Glutamatergic neuron (in vitro differentiated cells): ENCODE measurements around the gene LEFTY1. TPM values are rescaled to one million over a fixed set of nuclear protein-coding genes. Genes with fewer than 3 reads are reported as not detected.

Experiments used
- DNase-seq: peaks from one replicate; pipeline ENCODE4 v3.0.0; 2022
- H3K27ac Mint-ChIP-seq: one replicate; pipeline ENCODE4 v1.8.0; 2020; ENCODE audit warnings: mild to moderate bottlenecking, mixed read lengths, inconsistent platforms; ENCODE audit not compliant: unreplicated experiment
- H3K27me3 Mint-ChIP-seq: one replicate; pipeline ENCODE4 v1.8.0; 2020; ENCODE audit warnings: mild to moderate bottlenecking, moderate library complexity, mixed read lengths, inconsistent platforms; ENCODE audit not compliant: unreplicated experiment
- H3K36me3 Mint-ChIP-seq: one replicate; pipeline ENCODE4 v1.8.0; 2020; ENCODE audit warnings: mild to moderate bottlenecking, mixed read lengths, inconsistent platforms; ENCODE audit not compliant: unreplicated experiment
- H3K4me1 Mint-ChIP-seq: one replicate; pipeline ENCODE4 v1.8.0; 2020; ENCODE audit warnings: mild to moderate bottlenecking, low read depth, mixed read lengths, inconsistent platforms; ENCODE audit not compliant: unreplicated experiment
- H3K4me3 Mint-ChIP-seq: one replicate; pipeline ENCODE4 v1.8.0; 2020; ENCODE audit warnings: mild to moderate bottlenecking, mixed read lengths, inconsistent platforms; ENCODE audit not compliant: unreplicated experiment
- H3K9me3 Mint-ChIP-seq: one replicate; pipeline ENCODE4 v1.8.0; 2020; ENCODE audit warnings: mild to moderate bottlenecking, moderate library complexity, mixed read lengths, inconsistent platforms; ENCODE audit not compliant: unreplicated experiment
- CTCF ChIP-seq: fragments of 200-600 bp; sonication (generic); IDR thresholded peaks from one replicate; pipeline ENCODE4 v1.5.0; 2021; ENCODE audit not compliant: partially characterized antibody, unreplicated experiment
- total RNA-seq: library from RNA; stranded (reverse); fragmentation: NEBNext Ultra II Directional; extraction: Animal tissue kit (Norgen Biotek cat#: 25700); gene quantifications from one replicate; pipeline ENCODE4 v1.2.1, GENCODE V29; 2021; ENCODE audit not compliant: unreplicated experiment

LEFTY1 gene
- total RNA-seq, 1 donor from 2014 or later, result 2.3 TPM

- peaks cover 5% of the 10 kb centered on the region for H3K27me3 Mint-ChIP-seq
- no peak for DNase-seq
- H3K9me3 Mint-ChIP-seq, result peaks cover 3% of the 10 kb centered on the region
- TF ChIP-seq CTCF, result no peak
- no peaks in the 10 kb centered on the region for H3K36me3 Mint-ChIP-seq
- H3K27ac Mint-ChIP-seq, result no peak overlapping the region
- peaks cover 8% of the 10 kb centered on the region for H3K4me1 Mint-ChIP-seq
- no peak overlapping the region for H3K4me3 Mint-ChIP-seq
Observed at GRCh38 chr1:225870911-225871310, 18.0 kb downstream of the LEFTY1 start.

- H3K4me1 Mint-ChIP-seq, result peaks cover 6% of the 10 kb centered on the region
- H3K36me3 Mint-ChIP-seq, result no peaks in the 10 kb centered on the region
- no peak for TF ChIP-seq CTCF
- H3K27me3 Mint-ChIP-seq, result peaks cover 2% of the 10 kb centered on the region
- peaks cover 1% of the 10 kb centered on the region for H3K9me3 Mint-ChIP-seq
- DNase-seq, result no peak
- H3K4me3 Mint-ChIP-seq, result no peak overlapping the region
- no peak overlapping the region for H3K27ac Mint-ChIP-seq
Observed at GRCh38 chr1:225868631-225869330, 20.2 kb downstream of the LEFTY1 start.

- Mint-ChIP-seq H3K36me3 (no peaks in the 10 kb centered on the region), H3K27me3 (peaks cover 2% of the 10 kb centered on the region), H3K4me3 (no peak overlapping the region), H3K9me3 (peaks cover 1% of the 10 kb centered on the region), H3K27ac (no peak overlapping the region), H3K4me1 (peaks cover 4% of the 10 kb centered on the region)
- no peak for DNase-seq
- no peak for TF ChIP-seq CTCF
Observed at GRCh38 chr1:225866981-225867380, 22.0 kb downstream of the LEFTY1 start.

GRCh38 chr1:225866061-225866837, 22.7 kb downstream of the LEFTY1 start:
- Mint-ChIP-seq H3K9me3 (peaks cover 1% of the 10 kb centered on the region), H3K27ac (no peak overlapping the region), H3K4me3 (no peak overlapping the region), H3K27me3 (peaks cover 2% of the 10 kb centered on the region), H3K36me3 (no peaks in the 10 kb centered on the region), H3K4me1 (peaks cover 4% of the 10 kb centered on the region)
- no peak for TF ChIP-seq CTCF
- no peak for DNase-seq

GRCh38 chr1:225865514-225865913, 23.4 kb downstream of the LEFTY1 start:
- H3K4me3 Mint-ChIP-seq, result no peak overlapping the region
- no peak for TF ChIP-seq CTCF
- DNase-seq, result no peak
- H3K27ac Mint-ChIP-seq, result no peak overlapping the region
- peaks cover 1% of the 10 kb centered on the region for H3K9me3 Mint-ChIP-seq
- no peaks in the 10 kb centered on the region for H3K36me3 Mint-ChIP-seq
- peaks cover 2% of the 10 kb centered on the region for H3K27me3 Mint-ChIP-seq
- H3K4me1 Mint-ChIP-seq, result peaks cover 2% of the 10 kb centered on the region
